GM19238 (cell line): ENCODE measurements around the gene ATXN10.
"Not testable (repeated sequence)": the region's sequence is repeated elsewhere in the genome, so short reads cannot be mapped to it uniquely, and the experiment has no call there.

Source experiments
- DNase-seq: peaks from one replicate; pipeline ENCODE4 v3.0.0; 2011; ENCODE audit warnings: low spot score; ENCODE audit not compliant: insufficient read length

Gene ATXN10

GRCh38 chr22:45678961-45679912 is 7.6 kb downstream of the ATXN10 start:
- DNase-seq = no peak

GRCh38 chr22:45680932-45681700 is 9.5 kb downstream of the ATXN10 start:
- no peak for DNase-seq

GRCh38 chr22:45682064-45682463 is 10.4 kb downstream of the ATXN10 start:
- no peak for DNase-seq

- not testable (repeated sequence) for DNase-seq
Observed at GRCh38 chr22:45682773-45683172, 11.1 kb downstream of the ATXN10 start.

GRCh38 chr22:45683248-45683647 is 11.6 kb downstream of the ATXN10 start:
- no peak for DNase-seq

- DNase-seq = no peak
Observed at GRCh38 chr22:45683680-45684079, 12.0 kb downstream of the ATXN10 start.

- no peak for DNase-seq
Observed at GRCh38 chr22:45684169-45684568, 12.5 kb downstream of the ATXN10 start.

GRCh38 chr22:45684752-45685574 is 13.3 kb downstream of the ATXN10 start:
- DNase-seq = no peak

GRCh38 chr22:45686004-45686403 is 14.4 kb downstream of the ATXN10 start:
- no peak for DNase-seq

- no peak for DNase-seq
Observed at GRCh38 chr22:45686836-45687235, 15.2 kb downstream of the ATXN10 start.

- no peak for DNase-seq
Observed at GRCh38 chr22:45688600-45689080, 17.0 kb downstream of the ATXN10 start.

- DNase-seq = no peak
Observed at GRCh38 chr22:45689211-45689610, 17.6 kb downstream of the ATXN10 start.

GRCh38 chr22:45690008-45690407 is 18.4 kb downstream of the ATXN10 start:
- no peak for DNase-seq

GRCh38 chr22:45692549-45692948 is 20.9 kb downstream of the ATXN10 start:
- no peak for DNase-seq

GRCh38 chr22:45693835-45694234 is 22.2 kb downstream of the ATXN10 start:
- no peak for DNase-seq

- no peak for DNase-seq
Observed at GRCh38 chr22:45696227-45696626, 24.6 kb downstream of the ATXN10 start.

GRCh38 chr22:45698094-45698493 is 26.5 kb downstream of the ATXN10 start:
- no peak for DNase-seq

- no peak for DNase-seq
Observed at GRCh38 chr22:45702981-45703380, 31.3 kb downstream of the ATXN10 start.

GRCh38 chr22:45703758-45704157 is 32.1 kb downstream of the ATXN10 start:
- no peak for DNase-seq

GRCh38 chr22:45704648-45705047 is 33.0 kb downstream of the ATXN10 start:
- no peak for DNase-seq

GRCh38 chr22:45707605-45708004 is 36.0 kb downstream of the ATXN10 start:
- no peak for DNase-seq
